Measurements from ENCODE around the gene JAM3. TPM values are rescaled to one million over a fixed set of nuclear protein-coding genes. Genes with fewer than 3 reads are reported as not detected.

JAM3 gene
- total and polyA plus RNA-seq, 2 of the 8 experiments (the other 6 are each of a cell fraction or from before 2014, with no cell fraction given) = 19.6 to 42.8 TPM

DNA sequence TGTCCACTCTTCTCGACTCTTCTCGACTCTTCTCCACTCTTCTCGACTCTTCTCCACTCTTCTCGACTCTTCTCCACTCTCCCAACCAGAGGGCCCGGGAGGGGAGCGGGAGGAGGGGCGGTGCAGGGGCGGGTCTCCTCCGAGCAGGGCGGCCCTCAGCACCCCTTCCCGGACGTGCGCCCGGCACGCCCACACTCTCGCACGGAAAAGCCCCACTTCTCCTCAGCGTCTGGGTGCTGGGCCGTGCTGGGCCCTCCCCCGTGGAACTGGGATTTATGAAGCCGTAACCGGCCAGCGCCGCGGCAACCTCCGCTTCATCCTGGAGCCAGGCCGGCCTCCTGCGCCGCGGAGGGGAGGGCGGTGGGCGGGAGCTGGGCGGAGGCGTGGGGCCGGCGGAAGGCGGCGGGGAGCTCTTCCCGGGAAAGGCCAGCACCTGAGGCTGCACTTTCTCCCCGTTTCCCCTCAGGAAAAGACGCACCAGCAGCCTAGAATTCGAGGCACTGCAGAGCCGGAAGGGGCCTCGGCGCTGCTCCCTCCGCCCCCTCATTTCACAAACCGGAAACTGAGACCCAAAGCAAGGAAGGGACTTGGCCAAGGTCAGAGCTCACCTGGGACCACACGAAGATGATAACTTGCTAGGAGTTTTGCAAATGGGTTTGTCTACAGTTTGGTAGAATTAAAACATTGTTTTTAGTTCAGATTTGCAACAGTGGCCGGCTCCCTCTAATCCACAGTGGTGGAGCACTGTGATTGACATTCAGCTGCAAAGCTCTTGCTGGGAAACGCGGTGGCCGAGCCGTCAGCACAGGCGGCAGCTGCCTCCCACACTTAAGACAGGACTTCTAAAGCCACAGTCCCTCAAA is 31.6 kb upstream of the JAM3 start (continued):
- 0 out of 4 replicates have a peak, but pooled peaks of 1 of the 2 experiments have one; percentile 42 for TF ChIP-seq SIN3A (conservative IDR thresholded peaks at IDR 0.05 in 1 of 2, IDR thresholded peaks at IDR 0.05 in 1 of 2; ENCODE audit: low read depth in 1 of 2, low read length in 2 of 2)
- TF ChIP-seq, protein P1, sequence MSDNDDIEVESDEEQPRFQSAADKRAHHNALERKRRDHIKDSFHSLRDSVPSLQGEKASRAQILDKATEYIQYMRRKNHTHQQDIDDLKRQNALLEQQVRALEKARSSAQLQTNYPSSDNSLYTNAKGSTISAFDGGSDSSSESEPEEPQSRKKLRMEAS (IDR thresholded peaks at IDR 0.05) = peak; percentile 72
- no peak for TF ChIP-seq BCL11A (IDR thresholded peaks at IDR 0.05; ENCODE audit: low read depth in 2 of 2, low read length in 2 of 2)
- peak; percentile 48 for TF ChIP-seq SAP30 (IDR thresholded peaks at IDR 0.05; ENCODE audit: insufficient read depth, insufficient replicate concordance, low read length)
- TF ChIP-seq PHF8 (conservative IDR thresholded peaks at IDR 0.05; ENCODE audit: low read depth, low read length) = peak; percentile 19; the same call in 1 of the 2 replicates
- peak; percentile 71 for TF ChIP-seq ASH2L (IDR thresholded peaks at IDR 0.05; ENCODE audit: low read length)
- peak; percentile 60 for TF ChIP-seq KDM4A (IDR thresholded peaks at IDR 0.05; ENCODE audit: low read depth, low read length, severe bottlenecking)
- no peak for TF ChIP-seq KDM5A (IDR thresholded peaks at IDR 0.05; ENCODE audit: low read length)

Measured in H1 (cell line).